Activated CD8-positive, alpha-beta memory T cell treated with anti-CD3 and anti-CD28 coated beads for 36 hours (primary cell): ENCODE measurements around the gene WDFY3. TPM values are rescaled to one million over a fixed set of nuclear protein-coding genes. Genes with fewer than 3 reads are reported as not detected.

Source experiments
- CTCF ChIA-PET: fragments of 350-600 bp; sonication (Branson Sonifier 250); formaldehyde crosslinking; loops from one replicate; lab custom pipeline; 2021; ENCODE audit warnings: antibody characterized with exemption; lab: Charles Lee
- POLR2A ChIA-PET: fragments of 350-600 bp; sonication (Branson Sonifier 250); formaldehyde crosslinking; loops from one replicate; lab custom pipeline; 2021; ENCODE audit warnings: antibody characterized with exemption; lab: Charles Lee
- total RNA-seq, 2 experiments: library from RNA; stranded (reverse); gene quantifications; one replicate each; pipeline ENCODE4 v1.2.3, GENCODE V29; 2021

WDFY3 gene
- total RNA-seq, 2 experiments from 2014 or later: 0.78 to 0.96 TPM

GRCh38 chr4:84917086-84917821, 49.2 kb downstream of the WDFY3 start:
- ChIA-PET CTCF (no interaction called here), POLR2A (no interaction called here)

GRCh38 chr4:84916227-84916626, 50.3 kb downstream of the WDFY3 start:
- ChIA-PET CTCF (no interaction called here), POLR2A (no interaction called here)

GRCh38 chr4:84915396-84915780, 51.1 kb downstream of the WDFY3 start:
- ChIA-PET CTCF (no interaction called here), POLR2A (no interaction called here)

- POLR2A ChIA-PET: no interaction called here
Observed at GRCh38 chr4:84914686-84915395, 51.6 kb downstream of the WDFY3 start.

GRCh38 chr4:84913176-84913575, 53.3 kb downstream of the WDFY3 start:
- POLR2A ChIA-PET: no interaction called here
- CTCF ChIA-PET: no interaction called here

More at GRCh38 chr4:84914686-84915395, 51.6 kb downstream of the WDFY3 start:
- CTCF ChIA-PET: no interaction called here

- ChIA-PET POLR2A (no interaction called here), CTCF (no interaction called here)
Observed at GRCh38 chr4:84912741-84913140, 53.7 kb downstream of the WDFY3 start.

GRCh38 chr4:84908876-84909275, 57.6 kb downstream of the WDFY3 start:
- ChIA-PET CTCF (no interaction called here), POLR2A (interaction anchor here (0.6 kb wide), 1 partner anchor 1325 kb away, joined by 9 read pairs; no protein-coding TSS in a partner anchor)

- ChIA-PET POLR2A (no interaction called here), CTCF (interaction anchor here (0.6 kb wide), 1 partner anchor 17 kb away, joined by 3 read pairs; no protein-coding TSS in a partner anchor)
Observed at GRCh38 chr4:84907145-84907544, 59.3 kb downstream of the WDFY3 start.

- ChIA-PET POLR2A (no interaction called here), CTCF (no interaction called here)
Observed at GRCh38 chr4:84905646-84906045, 60.8 kb downstream of the WDFY3 start.

- CTCF ChIA-PET: no interaction called here
- POLR2A ChIA-PET: no interaction called here
Observed at GRCh38 chr4:84901740-84902281, 64.7 kb downstream of the WDFY3 start.

- ChIA-PET POLR2A (no interaction called here), CTCF (no interaction called here)
Observed at GRCh38 chr4:84901173-84901572, 65.3 kb downstream of the WDFY3 start.

GRCh38 chr4:84899616-84900015, 66.9 kb downstream of the WDFY3 start:
- POLR2A ChIA-PET: no interaction called here
- CTCF ChIA-PET: no interaction called here

GRCh38 chr4:84897516-84897915, 69.0 kb downstream of the WDFY3 start:
- CTCF ChIA-PET: no interaction called here
- POLR2A ChIA-PET: no interaction called here

GRCh38 chr4:84895283-84895682, 71.2 kb downstream of the WDFY3 start:
- CTCF ChIA-PET: no interaction called here
- POLR2A ChIA-PET: no interaction called here

GRCh38 chr4:84894621-84895020, 71.9 kb downstream of the WDFY3 start:
- ChIA-PET CTCF (no interaction called here), POLR2A (no interaction called here)

- POLR2A ChIA-PET: no interaction called here
- CTCF ChIA-PET: no interaction called here
Observed at GRCh38 chr4:84892950-84893349, 73.5 kb downstream of the WDFY3 start.

GRCh38 chr4:84887824-84888223, 78.7 kb downstream of the WDFY3 start:
- CTCF ChIA-PET: no interaction called here
- POLR2A ChIA-PET: no interaction called here

GRCh38 chr4:84879651-84880200, 86.8 kb downstream of the WDFY3 start:
- ChIA-PET POLR2A (no interaction called here), CTCF (no interaction called here)

GRCh38 chr4:84878546-84878945, 87.9 kb downstream of the WDFY3 start:
- POLR2A ChIA-PET: no interaction called here

GRCh38 chr4:84878090-84878489, 88.4 kb downstream of the WDFY3 start:
- POLR2A ChIA-PET: no interaction called here
- CTCF ChIA-PET: no interaction called here

More at GRCh38 chr4:84878546-84878945, 87.9 kb downstream of the WDFY3 start:
- CTCF ChIA-PET: no interaction called here
